DND-41 (cell line): ENCODE results near the gene NTSR1.

Experiments
- CTCF ChIP-seq: IDR thresholded peaks from 2 replicates; pipeline ENCODE4 v1.5.1; 2012; ENCODE audit warnings: borderline replicate concordance, low read length, moderate library complexity, mild to moderate bottlenecking; ENCODE audit not compliant: poor library complexity, severe bottlenecking; ENCODE audit errors: extremely low read depth
- EZH2 ChIP-seq: IDR thresholded peaks from 3 replicates; pipeline ENCODE4 v1.6.1; 2012; ENCODE audit warnings: borderline replicate concordance, low read depth, mild to moderate bottlenecking, moderate library complexity, low read length, inconsistent platforms; ENCODE audit not compliant: severe bottlenecking

- TF ChIP-seq CTCF (peak; percentile 47), EZH2 (no peak)
Observed at GRCh38 chr20:62707921-62708521, 615 bp upstream of the NTSR1 start.
